GM23338 (cell line): Measurements from ENCODE around the gene KRTAP12-1.

Source experiments
- CREB1 ChIP-seq: fragments of 250-450 bp; sonication (Bioruptor Pico); IDR thresholded peaks from 2 replicates; pipeline ENCODE4 v1.5.0; 2020; ENCODE audit warnings: low read depth, mild to moderate bottlenecking, moderate library complexity
- CTCF ChIP-seq, 2 experiments: fragments of 200-600 bp in 1 of 2; sonication (generic) in 1 of 2; conservative IDR thresholded peaks; 2 replicates each; pipeline versions ENCODE4 v1.5.1 to v1.6.1; 2016 to 2017; ENCODE audit warnings: antibody characterized with exemption in 2 of 2, low read depth in 2 of 2, mild to moderate bottlenecking in 2 of 2, moderate library complexity in 1 of 2
- EZH2 ChIP-seq: fragments of 200-600 bp; sonication (generic); IDR thresholded peaks from one replicate; pipeline ENCODE4 v1.8.0; 2017; ENCODE audit warnings: antibody characterized with exemption, mild to moderate bottlenecking, low read depth; ENCODE audit not compliant: unreplicated experiment

- TF ChIP-seq CREB1 (CRISPR knock-in tag) (no peak), EZH2 (no peak), CTCF (conservative IDR thresholded peaks at IDR 0.05; ENCODE audit: low read depth in 2 of 2) (no peak)
These were observed 37.1 kb downstream of the KRTAP12-1 start for GRCh38 chr21:44644878-44645277.
